A549 (cell line): ENCODE results near the gene AKAP6. TPM values are rescaled to one million over a fixed set of nuclear protein-coding genes. Genes with fewer than 3 reads are reported as not detected.
A peak's percentile ranks its signal among the peaks of the same experiment; 100 is the strongest.

Experiments used
- ATAC-seq, 2 experiments: fragments of 200-7000 bp in 1 of 2; fragments of >200 bp in 1 of 2; cut with Nextera tagmentation in 1 of 2; cut with Tn5 transposase in 1 of 2; 3 replicates each; pipeline versions ENCODE4 v1.8.0 to v1.9.1; 2018 to 2020; ENCODE audit warnings: mild to moderate bottlenecking in 1 of 2, moderate library complexity in 1 of 2
- CTCF ChIA-PET: fragments of 300-600 bp; sonication (Branson Sonifier 250); formaldehyde crosslinking; extraction: SDS; loops from one replicate; lab custom pipeline; 2021; ENCODE audit warnings: antibody characterized with exemption, inconsistent platforms; lab: Yijun Ruan, JAX
- POLR2A ChIA-PET: fragments of 350-600 bp; formaldehyde crosslinking; extraction: SDS; loops from one replicate; lab custom pipeline; 2021; ENCODE audit warnings: antibody characterized with exemption, inconsistent platforms; lab: Yijun Ruan, JAX
- DNase-seq, 2 experiments: peaks; one replicate each; pipeline versions ENCODE4 v3.0.0 to v3.0.0-alpha.2; 2011 to 2016; ENCODE audit warnings: low read depth in 1 of 2, low spot score in 1 of 2
- FAIRE-seq: peaks from 2 replicates; lab custom pipeline; 2011; peaks lifted over from hg19 to GRCh38; lab: Jason Lieb, UNC
- H3K27ac ChIP-seq, 2 experiments: fragments of >200 bp; sonication (Bioruptor Twin); formaldehyde crosslinking; 3 replicates each; pipeline ENCODE4 v1.5.1; 2016 to 2017
- H3K4me1 ChIP-seq: fragments of >200 bp; sonication (Bioruptor Twin); formaldehyde crosslinking; 3 replicates; pipeline ENCODE4 v1.6.1; 2016
- H3K4me2 ChIP-seq: fragments of >200 bp; sonication (Bioruptor Twin); formaldehyde crosslinking; 3 replicates; pipeline ENCODE4 v1.6.1; 2016
- H3K4me3 ChIP-seq: fragments of >200 bp; sonication (Bioruptor Twin); formaldehyde crosslinking; 3 replicates; pipeline ENCODE4 v1.5.1; 2016
- H3K9me3 ChIP-seq: fragments of >200 bp; sonication (Bioruptor Twin); formaldehyde crosslinking; 3 replicates; pipeline ENCODE4 v1.6.1; 2016
- ATOH8 ChIP-seq: fragments of 250-450 bp; sonication (Bioruptor Pico); IDR thresholded peaks from 2 replicates; pipeline ENCODE4 v1.5.0; 2020; ENCODE audit warnings: low read depth, mild to moderate bottlenecking, moderate library complexity
- BHLHE40 ChIP-seq: IDR thresholded peaks from 2 replicates; pipeline ENCODE4 v1.6.1; 2012; ENCODE audit warnings: low read depth, low read length, inconsistent platforms
- CBX2 ChIP-seq: fragments of 200-600 bp; sonication (generic); IDR thresholded peaks from 2 replicates; pipeline ENCODE4 v1.6.1; 2016; ENCODE audit warnings: low read depth, mild to moderate bottlenecking, borderline replicate concordance
- CBX8 ChIP-seq: fragments of 200-600 bp; sonication (generic); IDR thresholded peaks from 2 replicates; pipeline ENCODE4 v1.6.1; 2016
- CEBPB ChIP-seq, 2 experiments: fragments of >200 bp in 1 of 2; sonication (Bioruptor Twin) in 1 of 2; formaldehyde crosslinking in 1 of 2; IDR thresholded peaks; 2 replicates each; pipeline ENCODE4 v1.6.1; 2012 to 2016
- CHD4 ChIP-seq: fragments of 200-600 bp; sonication (generic); IDR thresholded peaks from 2 replicates; pipeline ENCODE4 v1.6.1; 2016; ENCODE audit warnings: antibody characterized with exemption, mild to moderate bottlenecking, borderline replicate concordance
- EHF ChIP-seq: fragments of 250-450 bp; sonication (Bioruptor Pico); IDR thresholded peaks from 2 replicates; pipeline ENCODE4 v1.5.0; 2020; ENCODE audit warnings: mild to moderate bottlenecking
- ESRRA ChIP-seq: fragments of 150-350 bp; IDR thresholded peaks from 2 replicates; pipeline ENCODE4 v1.6.1; 2014; ENCODE audit warnings: mild to moderate bottlenecking, low read length, borderline replicate concordance
- GATA3 ChIP-seq: IDR thresholded peaks from 2 replicates; pipeline ENCODE4 v1.6.1; 2012; ENCODE audit warnings: borderline replicate concordance
- HES2 ChIP-seq: fragments of >200 bp; sonication (Bioruptor Twin); formaldehyde crosslinking; IDR thresholded peaks from 2 replicates; pipeline ENCODE4 v1.6.1; 2016
- HEYL ChIP-seq: fragments of 250-450 bp; sonication (Bioruptor Pico); IDR thresholded peaks from 2 replicates; pipeline ENCODE4 v1.8.0; 2021; ENCODE audit warnings: mild to moderate bottlenecking, moderate library complexity
- HOXA7 ChIP-seq: fragments of 250-450 bp; sonication (Bioruptor Pico); IDR thresholded peaks from 2 replicates; pipeline ENCODE4 v1.5.0; 2020; ENCODE audit warnings: mild to moderate bottlenecking, moderate library complexity
- HOXB5 ChIP-seq: fragments of 250-450 bp; sonication (Bioruptor Pico); IDR thresholded peaks from 2 replicates; pipeline ENCODE4 v1.5.0; 2020; ENCODE audit warnings: mild to moderate bottlenecking, moderate library complexity
- JUNB ChIP-seq: fragments of >200 bp; sonication (Bioruptor Twin); formaldehyde crosslinking; IDR thresholded peaks from 2 replicates; pipeline ENCODE4 v1.6.1; 2016
- KDM5A ChIP-seq: fragments of 200-600 bp; sonication (generic); IDR thresholded peaks from 2 replicates; pipeline ENCODE4 v1.6.1; 2016; ENCODE audit warnings: antibody characterized with exemption, mild to moderate bottlenecking
- MAX ChIP-seq: IDR thresholded peaks from 2 replicates; pipeline ENCODE4 v1.6.1; 2012
- NPAS2 ChIP-seq: fragments of 250-450 bp; sonication (Bioruptor Pico); IDR thresholded peaks from 2 replicates; pipeline ENCODE4 v1.8.0; 2022; ENCODE audit warnings: mild to moderate bottlenecking, moderate library complexity, borderline replicate concordance
- POLR2A ChIP-seq: IDR thresholded peaks from 2 replicates; pipeline ENCODE4 v1.6.1; 2012; ENCODE audit warnings: mild to moderate bottlenecking, low read length
- RARB ChIP-seq: fragments of 250-450 bp; sonication (Bioruptor Pico); IDR thresholded peaks from 2 replicates; pipeline ENCODE4 v1.8.0; 2021; ENCODE audit warnings: mild to moderate bottlenecking, moderate library complexity
- RCOR1 ChIP-seq: fragments of 150-350 bp; IDR thresholded peaks from 2 replicates; pipeline ENCODE4 v1.6.1; 2014; ENCODE audit warnings: antibody characterized with exemption, low read length, low read depth
- REST ChIP-seq: fragments of 200-600 bp; sonication (generic); IDR thresholded peaks from 2 replicates; pipeline ENCODE4 v1.6.1; 2016; ENCODE audit warnings: antibody characterized with exemption, mild to moderate bottlenecking, moderate library complexity
- TFCP2L1 ChIP-seq: fragments of 250-450 bp; sonication (Bioruptor Pico); IDR thresholded peaks from 2 replicates; pipeline ENCODE4 v1.5.0; 2021; ENCODE audit warnings: mild to moderate bottlenecking
- TP53 ChIP-seq: fragments of 250-450 bp; sonication (Bioruptor Pico); IDR thresholded peaks from 2 replicates; pipeline ENCODE4 v1.5.0; 2021; ENCODE audit warnings: mild to moderate bottlenecking, moderate library complexity
- WGBS: methylation state at CpG from one replicate; pipeline ENCODE4 v1.1.6; 2017; ENCODE audit errors: missing lambda C conversion rate; 5-methylcytosine and 5-hydroxymethylcytosine counted together
- polyA plus RNA-seq, 4 experiments: library from polyadenylated mRNA; depleted of rRNA in 3 of 4; stranded (reverse); fragments of >200 nt; fragmentation: RNase III in 1 of 4; extraction: RNeasy Plus Mini Kit Qiagen cat#74134 plus additional on column Dnase treatment in 1 of 4; gene quantifications; 2 replicates in 3 of 4; 3 replicates in 1 of 4; pipeline ENCODE4 v1.2.3, GENCODE V29; 2011 to 2017
- TF ChIP-seq, protein P1 (sequence below): IDR thresholded peaks from 2 replicates; pipeline ENCODE4 v1.6.1; 2012; ENCODE audit warnings: low read depth, borderline replicate concordance
- TF ChIP-seq, protein P2 (sequence below): fragments of >200 bp; sonication (Bioruptor Twin); formaldehyde crosslinking; IDR thresholded peaks from 3 replicates; pipeline ENCODE4 v1.6.1; 2016

The AKAP6 gene
- polyA plus RNA-seq, 2 of the 4 experiments (the other 2 are of a cell fraction): 0.27 to 1.9 TPM

DNA sequence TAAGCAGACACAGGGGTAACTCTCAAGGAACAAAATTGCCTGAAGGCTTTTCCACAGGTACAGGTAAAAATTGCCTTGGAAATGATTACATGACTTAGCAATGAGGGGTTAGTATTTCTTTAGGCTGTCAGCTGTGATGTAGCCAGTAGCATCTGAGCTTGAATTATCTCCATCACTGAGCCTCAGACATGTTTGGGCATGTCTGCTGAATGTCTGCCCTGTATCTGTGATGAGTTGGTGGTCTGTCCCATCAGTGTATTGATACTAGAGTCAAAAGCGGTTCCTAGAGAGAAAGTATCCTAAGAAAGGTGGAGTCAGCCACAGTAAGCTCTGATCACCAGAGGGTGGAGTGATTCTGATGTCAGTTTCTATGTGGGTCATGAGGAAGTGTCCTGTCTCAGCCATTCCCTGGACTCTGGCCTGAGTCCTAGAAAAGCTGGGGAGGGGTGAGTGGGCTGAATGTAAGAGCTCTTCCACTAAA is 16.3 kb downstream of the AKAP6 start:
- CTCF ChIA-PET: interaction anchor here (1.1 to 1.7 kb wide), 4 partner anchors 15 to 215 kb away, joined by 4 to 5 read pairs (median 4); no protein-coding TSS in a partner anchor
- POLR2A ChIA-PET: no interaction called here
- ATAC-seq (peak in 1 of 2 experiments; percentile 50; a peak in 3 of 6 replicates), FAIRE-seq (no peak), DNase-seq (peak in 1 of 2 experiments; percentile 14)
- Histone ChIP-seq H3K9me3 (no peaks in the 10 kb centered on the region), H3K4me3 (no peak overlapping the region), H3K4me1 (peaks cover 6% of the 10 kb centered on the region; the same call in 1 of the 3 replicates), H3K27ac (peak overlapping the region; percentile 45 to 72), H3K4me2 (no peak overlapping the region)
- 100% methylated on average over 1 of the region's 1 CpG for WGBS
- TF ChIP-seq MAX: no peak
- TF ChIP-seq NPAS2 (CRISPR knock-in tag): no peak
- TF ChIP-seq EHF (CRISPR knock-in tag): no peak
- no peak for TF ChIP-seq CEBPB (IDR thresholded peaks at IDR 0.05)
- TF ChIP-seq BHLHE40: no peak
- TF ChIP-seq HEYL (CRISPR knock-in tag): no peak
- TF ChIP-seq RCOR1: no peak
- TF ChIP-seq HOXA7: no peak
- TF ChIP-seq CBX2: no peak

DNA sequence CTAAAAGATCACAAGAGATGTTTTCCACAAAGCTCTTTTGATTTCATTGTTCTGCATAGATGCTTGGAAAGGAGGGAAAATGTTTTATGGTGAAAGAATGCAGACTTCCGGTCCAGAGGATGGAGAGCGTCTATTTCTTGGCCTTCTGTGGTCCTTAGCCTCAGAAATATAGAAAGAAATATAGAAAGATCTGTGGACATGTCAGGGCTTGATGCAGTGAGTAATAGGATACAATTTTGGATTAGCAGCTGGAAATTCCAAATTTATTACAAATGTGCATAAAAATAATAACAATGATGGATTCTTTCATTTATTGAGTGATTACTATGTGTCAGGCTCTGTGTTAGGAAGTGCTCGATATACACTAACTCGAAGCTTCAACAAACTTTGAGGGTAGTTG is 20.2 kb downstream of the AKAP6 start:
- Histone ChIP-seq H3K9me3 (no peaks in the 10 kb centered on the region), H3K4me2 (no peak overlapping the region), H3K27ac (no peak overlapping the region)
- ATAC-seq (no peak), DNase-seq (no peak), FAIRE-seq (no peak)
- CTCF ChIA-PET: no interaction called here
- 88% methylated on average over 4 of the region's 4 CpGs for WGBS
- TF ChIP-seq TFCP2L1 (no peak), CBX8 (no peak), KDM5A (no peak), ESRRA (no peak)
- TF ChIP-seq, all 56 proteins: peak for 0
- peaks cover 6% of the 10 kb centered on the region; the same call in 1 of the 3 replicates for H3K4me1 ChIP-seq
- POLR2A ChIA-PET: no interaction called here
- H3K4me3 ChIP-seq: no peak overlapping the region

DNA sequence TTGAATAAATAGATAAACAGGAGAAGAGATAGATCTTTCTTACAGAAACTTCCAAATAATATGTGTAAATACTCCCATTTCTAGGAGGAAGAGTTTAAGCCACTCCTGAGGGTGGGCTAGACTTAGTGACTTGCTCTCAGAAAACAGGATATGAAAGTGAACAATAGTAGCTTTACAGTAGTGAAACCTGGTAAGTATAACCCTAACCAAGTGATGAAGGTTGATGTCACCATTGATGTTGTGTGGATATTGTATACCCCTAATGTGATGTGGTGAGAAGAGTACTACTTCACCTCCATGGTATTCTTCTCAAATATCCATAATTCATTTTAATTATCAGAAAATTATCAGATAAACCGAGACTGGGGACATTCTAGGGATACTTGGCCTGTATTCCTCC is 20.9 kb downstream of the AKAP6 start:
- WGBS: 8% methylated on average over 1 of the region's 1 CpG
- DNase-seq: no peak
- Histone ChIP-seq H3K9me3 (no peaks in the 10 kb centered on the region), H3K4me1 (peaks cover 6% of the 10 kb centered on the region; the same call in 1 of the 3 replicates), H3K4me2 (no peak overlapping the region), H3K4me3 (no peak overlapping the region), H3K27ac (no peak overlapping the region)
- ChIA-PET CTCF (no interaction called here), POLR2A (no interaction called here)
- no peak for FAIRE-seq
- no peak for ATAC-seq
- TF ChIP-seq CHD4 (no peak), HES2 (no peak)
- TF ChIP-seq, protein P1, sequence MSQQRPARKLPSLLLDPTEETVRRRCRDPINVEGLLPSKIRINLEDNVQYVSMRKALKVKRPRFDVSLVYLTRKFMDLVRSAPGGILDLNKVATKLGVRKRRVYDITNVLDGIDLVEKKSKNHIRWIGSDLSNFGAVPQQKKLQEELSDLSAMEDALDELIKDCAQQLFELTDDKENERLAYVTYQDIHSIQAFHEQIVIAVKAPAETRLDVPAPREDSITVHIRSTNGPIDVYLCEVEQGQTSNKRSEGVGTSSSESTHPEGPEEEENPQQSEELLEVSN: no peak

- ATAC-seq (no peak), DNase-seq (no peak), FAIRE-seq (no peak)
- Histone ChIP-seq H3K4me1 (no peaks in the 10 kb centered on the region), H3K4me3 (no peak overlapping the region), H3K4me2 (no peak overlapping the region), H3K27ac (no peak overlapping the region), H3K9me3 (no peaks in the 10 kb centered on the region)
- 67% methylated on average over 4 of the region's 4 CpGs for WGBS
- ChIA-PET CTCF (interaction anchor here (1.2 kb wide), 1 partner anchor 10 kb away, joined by 3 read pairs; no protein-coding TSS in a partner anchor), POLR2A (no interaction called here)
- no peak for TF ChIP-seq CEBPB (IDR thresholded peaks at IDR 0.05)
- TF ChIP-seq JUNB: no peak
- no peak for TF ChIP-seq HOXB5 (CRISPR knock-in tag)
- TF ChIP-seq ATOH8 (CRISPR knock-in tag): no peak
- no peak for TF ChIP-seq TFCP2L1
- TF ChIP-seq POLR2A: no peak
- no peak for TF ChIP-seq TP53 (CRISPR knock-in tag)
- no peak for TF ChIP-seq RARB (CRISPR knock-in tag)
- no peak for TF ChIP-seq HEYL (CRISPR knock-in tag)
- TF ChIP-seq, protein P2, sequence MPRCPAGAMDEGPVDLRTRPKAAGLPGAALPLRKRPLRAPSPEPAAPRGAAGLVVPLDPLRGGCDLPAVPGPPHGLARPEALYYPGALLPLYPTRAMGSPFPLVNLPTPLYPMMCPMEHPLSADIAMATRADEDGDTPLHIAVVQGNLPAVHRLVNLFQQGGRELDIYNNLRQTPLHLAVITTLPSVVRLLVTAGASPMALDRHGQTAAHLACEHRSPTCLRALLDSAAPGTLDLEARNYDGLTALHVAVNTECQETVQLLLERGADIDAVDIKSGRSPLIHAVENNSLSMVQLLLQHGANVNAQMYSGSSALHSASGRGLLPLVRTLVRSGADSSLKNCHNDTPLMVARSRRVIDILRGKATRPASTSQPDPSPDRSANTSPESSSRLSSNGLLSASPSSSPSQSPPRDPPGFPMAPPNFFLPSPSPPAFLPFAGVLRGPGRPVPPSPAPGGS: no peak
- TF ChIP-seq BHLHE40: no peak
- no peak for TF ChIP-seq CBX8
- TF ChIP-seq KDM5A: no peak
- TF ChIP-seq GATA3: no peak
- no peak for TF ChIP-seq REST
Measured at GRCh38 chr14:32352631-32353030, 23.5 kb downstream of the AKAP6 start.
